Subcutaneous adipose tissue (tissue), 4 donors: ENCODE data around the gene SOX8. TPM values are rescaled to one million over a fixed set of nuclear protein-coding genes. Genes with fewer than 3 reads are reported as not detected.

Source experiments
- total RNA-seq, 4 donors: library from RNA; depleted of rRNA; stranded (reverse); fragments of >200 nt; gene quantifications; one replicate each; pipeline ENCODE4 v1.1.0, GENCODE V29; 2016
- TF ChIP-seq, protein P1 (sequence below): fragments of 450-650 bp; IDR thresholded peaks from one replicate; pipeline ENCODE4 v1.5.1; 2016; ENCODE audit warnings: low read depth, mild to moderate bottlenecking, control low read depth, antibody characterized with exemption, moderate library complexity

Gene SOX8
- total RNA-seq, 4 donors from 2014 or later: 1.0 TPM; not detected in 3

DNA sequence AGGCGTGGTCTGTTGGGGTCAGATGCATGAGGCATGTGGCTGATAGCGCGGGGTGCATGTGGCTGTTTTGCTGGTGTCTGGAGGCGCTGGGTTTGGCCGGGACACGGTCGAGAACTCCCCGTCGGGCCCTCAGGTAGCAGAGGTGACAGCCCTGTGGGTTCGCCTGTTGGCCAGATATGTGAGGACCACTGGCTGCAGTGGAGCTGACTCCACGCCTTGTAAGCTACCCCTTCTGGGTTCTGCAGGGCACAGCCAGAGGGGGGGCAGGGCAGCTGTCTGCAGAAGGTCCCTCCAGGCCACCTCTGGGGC, 38.5 kb downstream of the SOX8 start:
- TF ChIP-seq, protein P1, sequence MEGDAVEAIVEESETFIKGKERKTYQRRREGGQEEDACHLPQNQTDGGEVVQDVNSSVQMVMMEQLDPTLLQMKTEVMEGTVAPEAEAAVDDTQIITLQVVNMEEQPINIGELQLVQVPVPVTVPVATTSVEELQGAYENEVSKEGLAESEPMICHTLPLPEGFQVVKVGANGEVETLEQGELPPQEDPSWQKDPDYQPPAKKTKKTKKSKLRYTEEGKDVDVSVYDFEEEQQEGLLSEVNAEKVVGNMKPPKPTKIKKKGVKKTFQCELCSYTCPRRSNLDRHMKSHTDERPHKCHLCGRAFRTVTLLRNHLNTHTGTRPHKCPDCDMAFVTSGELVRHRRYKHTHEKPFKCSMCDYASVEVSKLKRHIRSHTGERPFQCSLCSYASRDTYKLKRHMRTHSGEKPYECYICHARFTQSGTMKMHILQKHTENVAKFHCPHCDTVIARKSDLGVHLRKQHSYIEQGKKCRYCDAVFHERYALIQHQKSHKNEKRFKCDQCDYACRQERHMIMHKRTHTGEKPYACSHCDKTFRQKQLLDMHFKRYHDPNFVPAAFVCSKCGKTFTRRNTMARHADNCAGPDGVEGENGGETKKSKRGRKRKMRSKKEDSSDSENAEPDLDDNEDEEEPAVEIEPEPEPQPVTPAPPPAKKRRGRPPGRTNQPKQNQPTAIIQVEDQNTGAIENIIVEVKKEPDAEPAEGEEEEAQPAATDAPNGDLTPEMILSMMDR: no peak

DNA sequence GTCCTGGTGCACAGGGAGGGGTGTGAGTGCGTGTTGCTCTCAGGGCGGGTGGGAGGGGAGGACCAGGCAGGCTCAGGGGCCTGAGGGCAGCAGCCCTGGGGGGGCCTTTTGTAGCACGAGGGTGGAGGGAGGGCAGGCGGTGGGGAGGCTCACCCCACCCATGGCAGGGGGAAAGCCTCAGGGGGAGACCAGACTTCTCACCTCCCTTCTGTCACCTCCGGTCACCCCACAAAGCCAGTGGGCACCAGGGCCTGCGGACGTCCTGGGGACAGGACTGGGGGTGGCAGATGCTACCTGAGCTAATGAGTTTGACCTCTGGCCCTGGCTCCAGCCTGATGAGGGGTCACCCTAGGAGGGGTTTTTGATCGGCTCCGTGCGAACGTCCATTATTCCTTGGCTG, 39.0 kb downstream of the SOX8 start:
- TF ChIP-seq, protein P1: no peak

DNA sequence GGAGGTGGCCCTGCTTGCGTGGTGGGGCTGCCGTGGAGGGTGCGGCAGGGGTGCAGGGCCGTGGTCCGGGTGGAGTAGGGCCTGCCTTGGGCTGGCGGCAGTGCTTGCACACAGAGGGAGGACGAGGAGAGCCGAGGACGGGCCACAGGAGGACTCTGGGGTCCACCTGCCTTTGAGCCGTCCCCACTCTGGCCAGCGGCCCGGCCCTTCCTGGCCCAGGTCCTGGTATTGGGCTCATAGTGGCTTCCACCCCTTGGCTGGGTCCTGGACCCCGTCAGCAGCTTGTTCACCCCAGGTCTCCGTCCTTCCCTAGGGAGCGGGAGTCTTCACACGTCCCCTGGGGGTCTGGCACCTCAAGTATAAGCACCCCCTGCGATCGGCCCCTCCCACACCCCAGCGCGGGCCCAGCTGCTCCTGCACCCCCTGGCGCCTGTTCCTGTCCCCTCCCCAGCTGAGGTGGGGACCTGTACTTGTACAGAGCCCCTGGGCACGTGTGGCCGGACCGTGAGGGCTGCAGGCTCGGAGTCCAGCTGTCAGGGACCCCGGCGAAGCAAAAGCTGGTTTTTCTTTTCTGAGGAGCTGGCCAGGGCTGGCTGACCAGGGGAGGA, 40.1 kb downstream of the SOX8 start:
- TF ChIP-seq, protein P1: no peak

DNA sequence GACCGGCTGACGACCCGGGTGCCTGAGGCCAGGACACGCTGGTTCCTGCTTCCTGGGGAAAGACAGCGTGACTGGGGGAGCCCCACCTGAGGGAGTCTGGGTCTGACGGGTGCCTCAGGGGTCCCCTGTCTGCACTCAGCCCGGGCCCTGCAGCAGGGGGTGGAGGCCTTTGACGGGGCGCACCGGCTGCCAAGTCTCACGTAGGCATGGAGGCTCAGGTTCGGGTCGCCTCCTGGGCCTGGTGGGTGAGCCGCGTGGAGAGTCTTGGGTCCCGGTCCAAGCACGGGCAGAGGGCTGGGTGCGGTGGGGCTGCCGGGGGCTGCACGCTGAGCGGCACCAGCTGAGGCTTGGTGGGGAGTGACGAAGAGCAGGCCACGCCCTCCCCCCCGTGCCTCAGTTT, 40.9 kb downstream of the SOX8 start:
- TF ChIP-seq, protein P1: no peak

DNA sequence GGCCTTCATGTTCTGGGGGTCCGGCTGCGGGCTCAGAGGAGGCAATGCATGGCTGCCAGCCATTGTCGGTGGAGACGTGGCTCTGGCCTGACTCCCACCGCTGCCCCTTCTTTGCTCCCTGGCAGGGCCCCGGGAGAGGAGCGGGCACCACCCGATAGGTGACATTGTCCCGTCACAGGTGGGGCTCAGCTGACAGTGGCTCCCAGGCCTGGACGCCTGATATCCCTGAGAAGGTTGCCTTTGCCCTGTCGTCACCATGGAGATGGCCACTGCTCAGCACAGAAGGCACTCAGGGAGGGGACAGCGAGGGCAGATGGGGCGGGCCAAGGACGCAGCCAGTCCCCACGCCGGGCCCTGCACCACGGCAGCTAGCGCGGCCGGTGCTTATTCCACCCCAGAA, 42.6 kb downstream of the SOX8 start:
- TF ChIP-seq, protein P1: no peak

DNA sequence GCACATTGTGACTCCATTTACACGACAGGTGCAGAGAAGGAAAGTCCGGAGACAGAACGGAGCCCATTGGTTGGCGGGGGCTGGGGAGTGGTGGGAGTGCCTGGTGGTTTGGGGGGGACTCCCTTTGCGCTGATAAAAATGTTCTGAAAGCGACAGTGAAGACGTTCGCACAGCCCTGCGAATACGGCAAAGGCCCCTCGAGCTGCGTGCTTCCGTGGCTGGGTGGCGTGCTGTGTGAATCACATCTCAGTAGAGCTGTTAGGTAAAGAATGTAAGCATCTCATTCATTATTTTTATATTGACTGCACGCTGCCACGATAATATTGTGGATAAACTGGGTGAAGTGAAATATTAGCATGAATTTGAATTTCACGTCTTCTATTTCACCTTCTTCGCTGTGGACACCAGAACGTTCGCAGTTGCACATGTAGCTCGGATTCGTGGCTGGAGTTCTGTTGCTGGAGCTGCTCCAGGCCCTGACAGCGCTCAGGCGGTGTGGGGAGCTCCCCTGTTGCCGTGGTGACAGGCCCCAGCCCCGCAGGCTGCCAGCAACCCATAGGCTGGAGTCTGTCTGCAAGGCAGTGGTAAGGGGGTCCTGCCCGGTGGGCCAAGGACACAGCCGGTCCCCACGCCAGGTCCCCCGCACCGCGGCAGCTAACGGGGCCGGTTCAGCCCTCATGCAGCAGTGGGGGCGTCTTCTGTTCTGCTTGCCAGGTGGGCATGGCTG, 44.6 kb downstream of the SOX8 start:
- TF ChIP-seq, protein P1: no peak

DNA sequence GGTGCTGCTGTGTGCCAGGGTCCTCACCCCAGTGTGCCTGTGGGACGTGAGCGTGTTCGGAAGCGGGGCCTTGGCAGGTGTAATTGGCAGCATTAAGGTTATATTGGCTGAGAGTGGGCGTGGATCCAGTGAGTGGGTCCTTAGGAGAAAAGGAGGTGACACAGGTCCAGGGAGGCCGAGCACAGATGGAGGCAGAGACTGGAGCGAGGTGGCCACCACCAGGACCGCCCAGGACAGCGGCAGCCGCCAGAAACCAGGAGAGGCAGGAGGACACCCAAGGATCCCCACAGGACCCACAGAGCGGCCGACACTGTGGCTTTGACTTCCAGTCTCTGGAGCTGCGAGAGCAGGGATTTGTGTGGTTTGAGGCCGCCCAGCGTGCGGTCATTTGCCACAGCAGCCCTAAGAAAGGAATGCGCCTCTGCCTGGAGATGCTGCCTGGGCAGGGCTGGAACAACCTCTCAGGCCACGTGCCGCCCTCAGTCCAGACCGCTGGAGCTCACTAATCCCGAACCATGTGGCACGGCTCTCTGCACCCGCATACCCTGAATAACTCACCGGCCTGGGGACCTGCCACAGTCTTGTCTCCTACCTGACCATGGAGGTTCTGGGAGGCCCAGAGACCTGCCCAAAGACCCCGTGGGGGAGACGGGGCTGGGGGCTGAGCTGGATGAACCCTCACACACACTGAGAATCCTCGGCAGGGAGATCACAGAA, 45.4 kb downstream of the SOX8 start:
- TF ChIP-seq, protein P1: no peak
